ENCODE results near the gene IL18.

- TF ChIP-seq CTCF (conservative IDR thresholded peaks at IDR 0.05; ENCODE audit: low read depth, low read length) (no peak), EZH2 (IDR thresholded peaks at IDR 0.05; ENCODE audit: low read length, unreplicated experiment) (no peak)
Observed at GRCh38 chr11:112210890-112211289, 47.0 kb upstream of the IL18 start.
